ENCODE data around the gene IQCH.

IQCH gene

DNA sequence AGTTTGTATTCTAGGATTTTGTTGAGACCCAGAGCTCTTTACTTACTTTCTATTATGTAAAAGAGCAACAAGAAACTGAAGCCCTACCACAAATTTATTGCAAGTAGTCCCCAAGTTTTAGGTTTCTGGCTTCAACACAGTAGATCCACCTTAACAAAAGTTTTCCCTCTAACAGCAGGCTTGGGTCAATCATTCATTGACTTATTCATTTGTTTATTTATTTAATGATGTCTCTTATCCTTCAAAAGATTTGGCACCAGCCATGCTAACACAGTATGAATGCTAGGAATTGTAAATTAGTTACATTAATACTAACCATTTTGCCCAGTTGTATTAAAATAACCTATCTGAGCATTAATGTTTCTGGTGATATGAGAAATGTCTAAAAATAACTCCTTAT is 88.6 kb downstream of the IQCH start:
- Histone ChIP-seq H3K79me2 (ENCODE audit: insufficient read depth, low read length) (no peaks in the 10 kb centered on the region), H3K4me1 (ENCODE audit: insufficient read depth, low read length, severe bottlenecking) (no peaks in the 10 kb centered on the region), H3K9me2 (ENCODE audit: low read depth, low read length) (no peaks in the 10 kb centered on the region), H3K4me2 (ENCODE audit: low read length) (no peak overlapping the region), H3F3A (ENCODE audit: insufficient read depth, low read length) (no peaks in the 10 kb centered on the region), H4K20me1 (ENCODE audit: insufficient read depth, low read length) (no peaks in the 10 kb centered on the region), H3K27me3 (ENCODE audit: insufficient read depth, low read length) (no peaks in the 10 kb centered on the region; the same call in 1 of the 2 replicates), H3K27ac (ENCODE audit: low read depth, low read length, poor library complexity, severe bottlenecking) (no peak overlapping the region), H3K36me3 (ENCODE audit: insufficient read depth, low read length) (no peaks in the 10 kb centered on the region), H3K9me3 (ENCODE audit: low read length) (peaks cover 3% of the 10 kb centered on the region; the same call in 1 of the 2 replicates), H2AFZ (ENCODE audit: low read length) (no peak overlapping the region), H3K9ac (ENCODE audit: low read length) (no peak overlapping the region), H3K4me3 (ENCODE audit: low read depth, low read length, poor library complexity, severe bottlenecking) (no peak overlapping the region)
- TF ChIP-seq, protein P1, sequence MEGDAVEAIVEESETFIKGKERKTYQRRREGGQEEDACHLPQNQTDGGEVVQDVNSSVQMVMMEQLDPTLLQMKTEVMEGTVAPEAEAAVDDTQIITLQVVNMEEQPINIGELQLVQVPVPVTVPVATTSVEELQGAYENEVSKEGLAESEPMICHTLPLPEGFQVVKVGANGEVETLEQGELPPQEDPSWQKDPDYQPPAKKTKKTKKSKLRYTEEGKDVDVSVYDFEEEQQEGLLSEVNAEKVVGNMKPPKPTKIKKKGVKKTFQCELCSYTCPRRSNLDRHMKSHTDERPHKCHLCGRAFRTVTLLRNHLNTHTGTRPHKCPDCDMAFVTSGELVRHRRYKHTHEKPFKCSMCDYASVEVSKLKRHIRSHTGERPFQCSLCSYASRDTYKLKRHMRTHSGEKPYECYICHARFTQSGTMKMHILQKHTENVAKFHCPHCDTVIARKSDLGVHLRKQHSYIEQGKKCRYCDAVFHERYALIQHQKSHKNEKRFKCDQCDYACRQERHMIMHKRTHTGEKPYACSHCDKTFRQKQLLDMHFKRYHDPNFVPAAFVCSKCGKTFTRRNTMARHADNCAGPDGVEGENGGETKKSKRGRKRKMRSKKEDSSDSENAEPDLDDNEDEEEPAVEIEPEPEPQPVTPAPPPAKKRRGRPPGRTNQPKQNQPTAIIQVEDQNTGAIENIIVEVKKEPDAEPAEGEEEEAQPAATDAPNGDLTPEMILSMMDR (IDR thresholded peaks at IDR 0.05; ENCODE audit: low read length) = no peak
- no peak for TF ChIP-seq EZH2 (IDR thresholded peaks at IDR 0.05; ENCODE audit: borderline replicate concordance, low read length)

DNA sequence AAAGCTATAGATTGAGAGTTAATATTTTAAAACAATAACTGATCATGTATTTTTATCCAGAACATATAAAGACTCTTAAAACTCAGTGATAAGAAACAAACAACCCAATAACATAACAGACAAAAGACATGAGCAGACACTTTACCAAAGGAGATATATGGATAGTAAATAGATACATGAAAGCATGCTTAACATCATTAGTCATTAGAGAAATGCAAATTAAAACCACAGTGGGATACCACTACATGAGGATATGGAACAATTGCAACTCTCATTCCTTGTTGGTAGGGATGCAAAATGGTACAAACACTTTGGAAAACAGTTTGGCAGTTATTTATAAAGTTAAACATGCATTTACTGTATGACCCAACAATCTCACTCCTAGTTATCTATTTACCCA is 95.0 kb downstream of the IQCH start:
- H3K79me2 ChIP-seq (ENCODE audit: insufficient read depth, low read length) = no peaks in the 10 kb centered on the region

DNA sequence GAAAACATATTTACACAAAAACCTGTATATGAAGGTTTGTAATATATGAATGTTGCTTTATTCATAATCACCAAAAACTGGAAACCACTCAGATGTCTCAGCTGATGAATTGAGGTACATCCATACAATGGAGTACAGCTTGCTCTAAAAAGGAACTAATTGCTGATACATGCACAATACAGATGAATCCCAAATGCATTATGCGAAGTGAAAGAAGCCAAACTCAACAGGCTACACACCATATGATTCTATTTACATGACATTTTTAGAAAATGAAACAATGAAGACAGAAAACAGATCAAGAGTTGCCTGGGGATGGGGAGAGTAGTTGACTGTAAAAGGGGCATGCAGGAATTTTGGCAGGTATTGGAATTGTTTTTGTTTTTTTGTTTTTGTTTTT is 95.5 kb downstream of the IQCH start:
- Histone ChIP-seq H3K36me3 (ENCODE audit: insufficient read depth, low read length) (no peaks in the 10 kb centered on the region), H4K20me1 (ENCODE audit: insufficient read depth, low read length) (no peaks in the 10 kb centered on the region), H3K79me2 (ENCODE audit: insufficient read depth, low read length) (no peaks in the 10 kb centered on the region), H3K9me3 (ENCODE audit: low read length) (peaks cover 3% of the 10 kb centered on the region; the same call in 1 of the 2 replicates), H3K27ac (ENCODE audit: low read depth, low read length, poor library complexity, severe bottlenecking) (no peak overlapping the region), H2AFZ (ENCODE audit: low read length) (no peak overlapping the region), H3K4me1 (ENCODE audit: insufficient read depth, low read length, severe bottlenecking) (no peaks in the 10 kb centered on the region), H3K27me3 (ENCODE audit: insufficient read depth, low read length) (no peaks in the 10 kb centered on the region; the same call in 1 of the 2 replicates), H3K9me2 (ENCODE audit: low read depth, low read length) (no peaks in the 10 kb centered on the region), H3K4me2 (ENCODE audit: low read length) (no peak overlapping the region), H3F3A (ENCODE audit: insufficient read depth, low read length) (no peaks in the 10 kb centered on the region), H3K9ac (ENCODE audit: low read length) (no peak overlapping the region), H3K4me3 (ENCODE audit: low read depth, low read length, poor library complexity, severe bottlenecking) (no peak overlapping the region)
- TF ChIP-seq, protein P1 (IDR thresholded peaks at IDR 0.05; ENCODE audit: low read length) = no peak
- no peak for TF ChIP-seq EZH2 (IDR thresholded peaks at IDR 0.05; ENCODE audit: borderline replicate concordance, low read length)

More for the DNA sequence above, 95.0 kb downstream of the IQCH start:
- no peak for TF ChIP-seq EZH2 (IDR thresholded peaks at IDR 0.05; ENCODE audit: borderline replicate concordance, low read length)
- TF ChIP-seq, protein P1 (IDR thresholded peaks at IDR 0.05; ENCODE audit: low read length) = no peak
- Histone ChIP-seq H3F3A (ENCODE audit: insufficient read depth, low read length) (no peaks in the 10 kb centered on the region), H3K9me3 (ENCODE audit: low read length) (peaks cover 4% of the 10 kb centered on the region; the same call in 1 of the 2 replicates), H3K9ac (ENCODE audit: low read length) (no peak overlapping the region), H4K20me1 (ENCODE audit: insufficient read depth, low read length) (no peaks in the 10 kb centered on the region), H3K4me2 (ENCODE audit: low read length) (no peak overlapping the region), H3K27ac (ENCODE audit: low read depth, low read length, poor library complexity, severe bottlenecking) (no peak overlapping the region), H3K9me2 (ENCODE audit: low read depth, low read length) (no peaks in the 10 kb centered on the region), H3K27me3 (ENCODE audit: insufficient read depth, low read length) (no peaks in the 10 kb centered on the region; the same call in 1 of the 2 replicates), H3K4me1 (ENCODE audit: insufficient read depth, low read length, severe bottlenecking) (no peaks in the 10 kb centered on the region), H2AFZ (ENCODE audit: low read length) (no peak overlapping the region), H3K4me3 (ENCODE audit: low read depth, low read length, poor library complexity, severe bottlenecking) (no peak overlapping the region), H3K36me3 (ENCODE audit: insufficient read depth, low read length) (no peaks in the 10 kb centered on the region)
